NCI-H1694 treated with DMSO at 0.1 percent for 48 hours (cell line): ENCODE measurements around the gene MTR.
"Not testable (repeated sequence)": the region's sequence is repeated elsewhere in the genome, so short reads cannot be mapped to it uniquely, and the experiment has no call there.

Experiments used
- DNase-seq: peaks from one replicate; lab custom pipeline; 2025; lab: John Stamatoyannopoulos, UW

MTR gene

DNA sequence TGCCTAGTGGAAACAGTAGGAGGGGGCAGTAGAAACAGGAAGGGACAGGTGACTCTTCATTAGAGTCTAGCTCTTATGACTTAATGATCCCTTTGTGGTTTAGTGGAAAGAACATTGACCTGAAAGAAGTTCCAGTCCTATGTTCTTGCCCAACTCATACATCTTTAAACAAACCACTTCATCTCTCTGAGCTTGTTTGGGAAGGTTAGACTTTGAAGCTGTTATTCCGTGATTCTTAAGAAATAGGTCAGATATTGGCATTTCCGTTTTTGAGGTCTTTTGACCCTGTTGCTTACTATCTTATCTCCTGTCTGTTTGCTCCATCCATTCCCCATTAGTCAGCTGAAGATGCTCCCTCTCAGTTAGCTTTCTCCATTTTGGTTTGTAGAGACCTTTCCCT lies 38.5 kb downstream of the MTR start:
- DNase-seq = no peak

- no peak for DNase-seq
Observed at GRCh38 chr1:236834876-236835275, 39.8 kb downstream of the MTR start.

- no peak for DNase-seq
Observed at GRCh38 chr1:236835491-236835890, 40.4 kb downstream of the MTR start.

DNA sequence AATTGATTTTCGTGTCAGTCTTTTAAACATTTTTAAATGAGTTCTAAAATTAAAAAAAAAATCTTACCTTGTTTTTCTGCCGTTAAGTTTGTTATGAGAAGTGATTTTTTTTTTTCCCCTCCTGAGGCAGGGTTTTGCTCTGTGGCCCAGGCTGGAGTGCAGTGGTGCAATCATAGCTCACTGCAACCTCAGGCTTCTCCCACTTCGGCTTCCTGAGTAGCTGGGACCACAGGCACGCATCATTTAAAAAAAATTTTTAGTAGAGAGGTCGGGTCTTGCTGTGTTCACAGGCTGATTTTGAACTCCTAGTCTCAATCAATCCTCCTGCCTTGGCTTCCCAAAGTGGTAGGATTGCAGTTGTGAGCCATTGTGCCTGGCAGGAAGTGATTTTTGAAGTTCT lies 41.1 kb downstream of the MTR start:
- DNase-seq = no peak

GRCh38 chr1:236837115-236837514 lies 42.0 kb downstream of the MTR start:
- no peak for DNase-seq

DNA sequence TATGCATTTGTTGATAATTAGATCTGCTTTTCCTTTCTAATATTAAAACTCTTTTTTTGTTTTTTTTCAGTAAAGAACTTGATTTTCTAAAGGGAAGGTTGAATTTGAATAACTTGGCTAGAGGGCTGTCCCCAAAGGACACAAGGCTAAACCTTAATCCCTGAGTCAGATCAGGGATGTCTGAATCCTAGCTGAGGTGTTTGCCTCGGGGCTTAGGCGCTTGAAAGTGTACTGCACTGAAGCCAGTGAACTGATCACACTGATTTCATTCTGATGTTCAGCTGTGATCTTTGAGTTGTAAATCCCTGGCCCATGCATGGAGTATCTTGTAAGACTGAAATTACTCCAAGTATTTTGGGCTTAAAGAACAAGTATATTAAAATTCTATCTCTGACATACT lies 42.8 kb downstream of the MTR start:
- no peak for DNase-seq

DNA sequence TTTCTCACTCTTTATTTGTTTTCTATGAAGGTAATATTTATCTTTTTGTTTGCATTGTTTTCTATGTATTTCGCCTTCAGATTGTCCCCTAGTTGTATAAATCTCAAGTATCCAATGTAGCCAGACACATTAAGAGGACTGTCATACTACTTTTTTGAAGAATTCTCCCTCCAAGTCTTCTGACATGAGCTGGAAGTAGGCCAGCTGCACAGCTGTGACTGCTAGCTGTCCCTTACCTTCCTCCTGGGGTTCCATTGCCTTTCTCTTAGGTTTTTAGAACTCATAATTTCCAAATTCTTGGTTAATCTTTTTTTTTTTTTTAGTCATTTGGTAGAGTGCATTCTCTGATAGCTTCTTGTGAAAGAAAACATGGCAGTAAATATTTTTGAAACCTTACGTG lies 46.2 kb downstream of the MTR start:
- no peak for DNase-seq

DNA sequence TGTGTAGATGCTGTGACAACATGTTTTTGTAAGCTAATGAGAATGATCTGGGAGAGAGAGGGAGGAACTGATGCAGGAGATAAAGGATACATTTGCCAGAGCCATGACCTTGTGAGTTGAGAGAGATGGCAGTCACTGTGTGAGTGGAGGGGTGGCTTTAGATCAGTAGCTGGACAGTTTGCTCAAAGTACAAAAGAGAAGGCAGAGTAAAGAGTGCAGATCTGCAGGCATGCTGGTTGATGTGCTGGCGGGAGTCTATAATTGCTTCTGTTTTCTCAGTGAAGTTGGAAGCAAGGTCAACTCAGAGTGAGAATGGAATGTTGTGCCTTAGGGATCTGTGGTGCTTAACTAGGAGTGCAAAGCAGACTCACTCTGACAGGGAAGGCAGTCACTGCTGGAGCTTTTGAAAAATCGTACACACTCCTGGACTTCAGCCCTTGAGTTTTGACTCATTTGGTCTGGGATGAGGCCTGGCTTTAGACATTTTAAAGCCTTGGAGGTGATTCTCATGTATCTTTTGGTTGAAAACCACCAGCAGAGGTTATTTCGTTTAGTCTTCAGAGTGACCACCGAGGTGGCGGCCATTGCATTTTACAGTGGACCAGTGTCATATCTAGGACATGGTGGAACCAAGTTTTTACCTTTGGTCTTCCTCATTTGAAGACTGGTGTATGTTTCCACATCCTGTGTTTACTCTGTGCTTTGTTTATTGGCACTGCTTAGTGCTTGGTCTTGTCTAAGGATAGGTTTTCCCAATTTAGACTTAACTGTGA lies 49.6 kb downstream of the MTR start:
- no peak for DNase-seq

- no peak for DNase-seq
Observed at GRCh38 chr1:236845830-236846229, 50.7 kb downstream of the MTR start.

DNA sequence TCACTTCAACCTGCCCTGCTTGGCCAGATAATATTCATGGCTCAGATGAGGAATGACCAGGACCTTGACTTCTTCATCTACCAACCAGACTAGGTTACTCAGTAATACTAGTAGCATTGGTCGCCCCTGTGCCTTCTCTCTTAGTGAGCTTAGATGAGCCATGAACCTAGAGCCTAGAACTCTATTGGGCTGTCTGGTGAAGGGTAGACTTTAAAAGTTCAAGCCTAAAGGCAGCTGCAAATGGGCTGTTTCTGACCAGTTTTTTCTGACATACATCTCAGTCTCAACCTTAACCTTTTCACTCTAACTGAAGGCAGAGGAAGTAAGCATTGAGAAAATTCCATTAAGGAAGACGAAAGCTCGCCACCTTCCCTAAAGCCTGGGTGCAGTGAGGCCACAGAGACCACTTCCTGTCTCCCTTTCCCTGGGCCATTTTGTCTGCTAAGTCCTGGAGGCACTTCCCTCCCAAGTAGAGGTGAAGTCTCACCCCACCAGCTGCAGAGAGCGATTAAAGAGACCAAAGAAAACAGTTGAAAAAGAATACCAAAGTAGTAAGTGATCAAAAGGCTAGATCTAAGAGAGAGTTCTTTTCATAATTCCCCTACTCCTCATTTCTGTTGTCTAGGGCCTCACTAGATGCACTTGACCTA lies 53.3 kb downstream of the MTR start:
- no peak for DNase-seq

DNA sequence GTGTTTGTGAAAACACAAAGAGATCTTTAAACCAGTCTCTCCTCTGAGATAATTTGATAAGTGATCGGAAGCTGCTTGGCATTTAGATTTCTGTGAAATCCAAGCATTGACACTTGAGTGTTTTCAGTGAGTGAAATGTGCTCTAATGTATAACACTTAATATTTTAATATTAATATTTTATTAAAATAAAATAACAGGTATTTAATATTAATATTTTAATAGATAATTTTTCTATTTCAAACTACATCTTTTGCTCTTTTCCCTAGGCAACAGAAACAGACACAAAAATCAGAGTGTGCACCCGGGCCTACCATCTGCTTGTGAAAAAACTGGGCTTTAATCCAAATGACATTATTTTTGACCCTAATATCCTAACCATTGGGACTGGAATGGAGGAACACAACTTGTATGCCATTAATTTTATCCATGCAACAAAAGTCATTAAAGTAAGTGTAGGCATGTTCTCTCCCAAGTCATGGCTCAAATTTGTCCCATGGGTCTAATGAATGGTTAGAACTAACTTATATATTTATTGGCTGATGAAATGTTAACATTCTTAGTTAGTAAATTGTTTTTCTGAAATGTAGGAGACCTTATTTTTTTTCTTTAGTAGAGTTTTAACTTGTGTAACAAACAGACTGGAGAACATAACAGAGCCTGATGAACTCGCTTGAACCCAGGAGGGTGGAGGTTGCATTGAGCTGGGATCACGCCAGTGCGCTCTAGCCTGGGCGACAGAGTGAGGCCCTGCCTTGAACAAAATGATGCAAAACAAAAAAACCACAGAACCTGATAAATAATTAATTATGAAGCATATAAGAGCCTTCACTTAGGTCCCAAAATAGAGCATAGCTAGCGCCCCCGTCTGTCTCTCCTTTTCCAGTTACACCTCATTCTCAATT lies 55.2 kb downstream of the MTR start:
- DNase-seq = peak; percentile 60

DNA sequence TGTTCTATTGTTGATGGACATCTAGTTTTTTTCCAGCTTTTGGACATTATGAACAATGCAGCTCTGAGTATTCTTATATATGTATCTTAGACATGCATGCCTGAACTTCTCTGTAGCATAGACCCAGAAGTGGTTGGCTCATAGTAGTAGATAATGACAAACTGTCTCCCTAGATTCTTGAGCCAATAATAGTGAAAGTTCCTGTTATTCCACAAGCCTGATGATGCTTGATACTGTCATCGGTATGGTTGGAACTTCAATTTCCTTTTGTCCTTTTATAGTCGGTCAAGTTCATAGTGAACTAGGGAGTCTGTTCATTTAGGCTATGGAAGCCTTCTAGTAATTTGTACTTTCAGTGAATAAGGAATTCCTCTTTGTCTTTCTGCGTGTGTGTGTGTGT lies 56.8 kb downstream of the MTR start:
- no peak for DNase-seq

GRCh38 chr1:236853921-236854604 lies 59.0 kb downstream of the MTR start:
- no peak for DNase-seq

GRCh38 chr1:236854605-236854983 lies 59.5 kb downstream of the MTR start:
- no peak for DNase-seq

GRCh38 chr1:236856649-236857048 lies 61.6 kb downstream of the MTR start:
- not testable (repeated sequence) for DNase-seq

- no peak for DNase-seq
Observed at GRCh38 chr1:236858165-236858564, 63.1 kb downstream of the MTR start.

GRCh38 chr1:236860101-236860500 lies 65.0 kb downstream of the MTR start:
- DNase-seq = no peak

- DNase-seq = no peak
Observed at GRCh38 chr1:236860674-236861073, 65.6 kb downstream of the MTR start.

- no peak for DNase-seq
Observed at GRCh38 chr1:236861560-236862218, 66.6 kb downstream of the MTR start.

GRCh38 chr1:236862219-236862591 lies 67.1 kb downstream of the MTR start:
- no peak for DNase-seq

DNA sequence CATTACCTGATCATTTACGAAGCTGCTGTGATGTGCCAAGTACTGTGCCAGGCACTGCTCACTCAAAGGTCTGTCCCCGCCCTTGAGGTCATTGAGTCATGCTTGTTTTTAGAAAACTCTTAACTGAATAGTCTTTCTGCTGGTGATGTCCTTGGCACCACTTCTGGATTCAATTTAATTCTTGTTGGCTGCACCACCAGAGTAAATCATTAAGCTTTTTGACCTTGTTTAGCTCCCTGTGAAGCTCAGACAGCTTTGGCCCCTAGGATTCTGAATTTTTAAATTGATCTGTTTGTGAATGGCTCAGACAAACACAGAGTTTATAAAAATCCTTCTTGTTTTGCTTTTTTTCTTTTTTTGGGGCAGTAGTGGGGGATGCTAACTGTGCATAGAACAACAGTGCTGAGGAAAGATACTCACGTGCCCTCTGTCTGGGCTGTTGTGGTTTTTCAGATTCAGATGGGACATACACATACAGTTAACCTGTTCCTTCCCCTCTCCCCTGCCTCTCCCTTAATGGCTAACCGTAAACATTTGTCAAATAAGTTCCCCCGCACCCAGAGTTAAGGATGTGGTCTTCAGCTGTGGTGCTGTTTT lies 67.6 kb downstream of the MTR start:
- no peak for DNase-seq
